K562 (cell line): ENCODE data around the gene SEPHS2. TPM values are rescaled to one million over a fixed set of nuclear protein-coding genes. Genes with fewer than 3 reads are reported as not detected.

Source experiments
- ARID4B ChIP-seq: sonication (generic); formaldehyde crosslinking; IDR thresholded peaks from 2 replicates; pipeline ENCODE4 v1.8.0; 2022; ENCODE audit warnings: mild to moderate bottlenecking, missing genetic modification reagents
- BRCA1 ChIP-seq, 2 experiments: fragments of 450-650 bp in 1 of 2; sonication (generic) in 1 of 2; formaldehyde crosslinking in 1 of 2; IDR thresholded peaks; 2 replicates each; pipeline versions ENCODE4 v1.5.0 to v1.6.1; 2017 to 2020; ENCODE audit warnings: mild to moderate bottlenecking in 1 of 2, missing genetic modification reagents in 1 of 2
- CBFA2T3 ChIP-seq: fragments of 450-650 bp; IDR thresholded peaks from 2 replicates; pipeline ENCODE4 v1.6.1; 2017
- DIDO1 ChIP-seq: fragments of 450-650 bp; IDR thresholded peaks from 2 replicates; pipeline ENCODE4 v1.6.1; 2016; ENCODE audit warnings: low read depth, missing biosample characterization, missing genetic modification characterization
- DPF2 ChIP-seq: fragments of 450-650 bp; IDR thresholded peaks from 2 replicates; pipeline ENCODE4 v1.6.1; 2016
- FOXJ2 ChIP-seq: fragments of 200-800 bp; sonication (Bioruptor generic); IDR thresholded peaks from 2 replicates; pipeline ENCODE4 v1.6.1; 2016; ENCODE audit warnings: missing genetic modification characterization, missing compliant biosample characterization
- HOXB6 ChIP-seq: fragments of 250-450 bp; sonication (Bioruptor Pico); IDR thresholded peaks from 2 replicates; pipeline ENCODE4 v1.5.1; 2022; ENCODE audit warnings: mild to moderate bottlenecking, borderline replicate concordance
- LCOR ChIP-seq: sonication (generic); formaldehyde crosslinking; IDR thresholded peaks from 2 replicates; pipeline ENCODE4 v1.8.0; 2022; ENCODE audit warnings: mild to moderate bottlenecking, missing genetic modification reagents
- LEF1 ChIP-seq: fragments of 450-650 bp; IDR thresholded peaks from 2 replicates; pipeline ENCODE4 v1.6.1; 2016; ENCODE audit warnings: mild to moderate bottlenecking
- MAFK ChIP-seq: IDR thresholded peaks from 2 replicates; pipeline ENCODE4 v1.6.1; 2011; ENCODE audit warnings: low read length, improper control_type of control experiment
- MED1 ChIP-seq: sonication (generic); formaldehyde crosslinking; IDR thresholded peaks from 2 replicates; pipeline ENCODE4 v1.8.1; 2023; ENCODE audit warnings: missing genetic modification reagents, borderline replicate concordance
- MITF ChIP-seq: IDR thresholded peaks from 2 replicates; pipeline ENCODE4 v1.6.1; 2014; ENCODE audit warnings: antibody characterized with exemption
- MLX ChIP-seq, 2 experiments: fragments of 450-650 bp in 1 of 2; sonication (generic) in 1 of 2; formaldehyde crosslinking; conservative IDR thresholded peaks; 2 replicates each; pipeline versions ENCODE4 v1.4.0 to v1.8.1; 2020 to 2022; ENCODE audit warnings: mild to moderate bottlenecking in 1 of 2, missing genetic modification reagents in 1 of 2
- MYBL2 ChIP-seq, 2 experiments: fragments of 450-650 bp in 1 of 2; sonication (generic) in 1 of 2; formaldehyde crosslinking in 1 of 2; IDR thresholded peaks; 2 replicates each; pipeline versions ENCODE4 v1.6.1 to v1.8.1; 2017 to 2022; ENCODE audit warnings: borderline replicate concordance in 1 of 2, inconsistent platforms in 1 of 2, low read depth in 1 of 2, mild to moderate bottlenecking in 1 of 2, missing genetic modification reagents in 1 of 2, moderate library complexity in 1 of 2
- NFATC3 ChIP-seq: fragments of 450-650 bp; IDR thresholded peaks from 2 replicates; pipeline ENCODE4 v1.6.1; 2017; ENCODE audit warnings: mild to moderate bottlenecking
- NFRKB ChIP-seq: fragments of 450-650 bp; IDR thresholded peaks from 2 replicates; pipeline ENCODE4 v1.6.1; 2016; ENCODE audit warnings: low read depth
- NRF1 ChIP-seq, 2 experiments: fragments of 450-650 bp; IDR thresholded peaks in 1 of 2; conservative IDR thresholded peaks in 1 of 2; 2 replicates each; pipeline ENCODE4 v1.6.1; 2014; ENCODE audit warnings: mild to moderate bottlenecking in 2 of 2
- NUFIP1 ChIP-seq: fragments of 450-650 bp; IDR thresholded peaks from 2 replicates; pipeline ENCODE4 v1.6.1; 2018; ENCODE audit not compliant: partially characterized antibody
- PHB ChIP-seq: fragments of 250-450 bp; sonication (Bioruptor Pico); IDR thresholded peaks from 2 replicates; pipeline ENCODE4 v1.5.0; 2021
- RFX7 ChIP-seq: fragments of 250-450 bp; sonication (Bioruptor Pico); IDR thresholded peaks from 2 replicates; pipeline ENCODE4 v1.5.1; 2021; ENCODE audit warnings: mild to moderate bottlenecking
- RNF2 ChIP-seq: sonication (generic); IDR thresholded peaks from 2 replicates; pipeline ENCODE4 v1.6.1; 2016
- ZNF280B ChIP-seq: fragments of 250-450 bp; sonication (Bioruptor Pico); IDR thresholded peaks from 2 replicates; pipeline ENCODE4 v1.5.1; 2021; ENCODE audit warnings: mild to moderate bottlenecking
- polyA plus RNA-seq, 8 experiments: library from polyadenylated mRNA; depleted of rRNA in 4 of 8; stranded (reverse) in 5 of 8; unstranded in 3 of 8; fragments of >200 nt; fragmentation: Nextera tagmentation in 2 of 8; fragmentation: Illumina TruSeq in 1 of 8; extraction: Ambion mirVana in 2 of 8; extraction: Trizol in 1 of 8; gene quantifications; 2 replicates each; pipeline versions ENCODE4 v1.2.1 to v1.2.3, GENCODE V29; 2011 to 2014; ENCODE audit warnings: inconsistent platforms in 1 of 8, missing spikeins in 1 of 8
- total RNA-seq, 7 experiments: library from RNA; depleted of rRNA in 6 of 7; stranded (reverse); fragments of >200 nt in 6 of 7; fragmentation: Illumina TruSeq in 2 of 7; extraction: Trizol in 2 of 7; gene quantifications; 2 replicates each; pipeline versions ENCODE4 v1.2.1 to v1.2.3, GENCODE V29; 2011 to 2021; ENCODE audit warnings: low replicate concordance in 1 of 7

SEPHS2 gene
- total and polyA plus RNA-seq, 9 of the 15 experiments (the other 6 are each of a cell fraction or from before 2014, with no cell fraction given): 20.9 to 90.6 (median 43.4) TPM

- TF ChIP-seq ARID4B (CRISPR knock-in tag) (peak; percentile 95), DPF2 (peak; percentile 63), NUFIP1 (no peak), NFATC3 (peak; percentile 85), LCOR (no peak), RFX7 (CRISPR knock-in tag) (no peak), DIDO1 (tag) (no peak; the same call in 1 of the 2 replicates), MYBL2 (IDR thresholded peaks at IDR 0.05; ENCODE audit: low read depth) (no peak), MYBL2 (CRISPR knock-in tag; IDR thresholded peaks at IDR 0.05; ENCODE audit: borderline replicate concordance) (no peak), ZNF280B (CRISPR knock-in tag) (no peak), MAFK (peak; percentile 19; the same call in 1 of the 2 replicates), CBFA2T3 (no peak), NRF1 (conservative IDR thresholded peaks at IDR 0.05 in 1 of 2, IDR thresholded peaks at IDR 0.05 in 1 of 2) (peak; percentile 55 to 61), NFRKB (0 out of 2 replicates have a peak, but pooled peaks have one; percentile 33), BRCA1 (IDR thresholded peaks at IDR 0.05) (no peak), BRCA1 (CRISPR knock-in tag; IDR thresholded peaks at IDR 0.05) (no peak), MLX (CRISPR knock-in tag; conservative IDR thresholded peaks at IDR 0.05) (no peak), MITF (no peak; the same call in 1 of the 2 replicates), LEF1 (peak; percentile 10; the same call in 1 of the 2 replicates), HOXB6 (CRISPR knock-in tag) (no peak), MED1 (CRISPR knock-in tag) (no peak), PHB (CRISPR knock-in tag) (no peak), RNF2 (no peak), FOXJ2 (tag) (peak; percentile 19; the same call in 1 of the 2 replicates)
Observed at GRCh38 chr16:30407102-30407803, 38.4 kb downstream of the SEPHS2 start, which contains the start of gene ZNF771 (continued).
